NCI-H2107 treated with DMSO at 0.1 percent for 48 hours (cell line): Measurements from ENCODE around the gene FAM222A.

Source experiments
- DNase-seq: peaks from one replicate; lab custom pipeline; 2025; ENCODE audit not compliant: unreplicated experiment; lab: John Stamatoyannopoulos, UW

Gene FAM222A

DNA sequence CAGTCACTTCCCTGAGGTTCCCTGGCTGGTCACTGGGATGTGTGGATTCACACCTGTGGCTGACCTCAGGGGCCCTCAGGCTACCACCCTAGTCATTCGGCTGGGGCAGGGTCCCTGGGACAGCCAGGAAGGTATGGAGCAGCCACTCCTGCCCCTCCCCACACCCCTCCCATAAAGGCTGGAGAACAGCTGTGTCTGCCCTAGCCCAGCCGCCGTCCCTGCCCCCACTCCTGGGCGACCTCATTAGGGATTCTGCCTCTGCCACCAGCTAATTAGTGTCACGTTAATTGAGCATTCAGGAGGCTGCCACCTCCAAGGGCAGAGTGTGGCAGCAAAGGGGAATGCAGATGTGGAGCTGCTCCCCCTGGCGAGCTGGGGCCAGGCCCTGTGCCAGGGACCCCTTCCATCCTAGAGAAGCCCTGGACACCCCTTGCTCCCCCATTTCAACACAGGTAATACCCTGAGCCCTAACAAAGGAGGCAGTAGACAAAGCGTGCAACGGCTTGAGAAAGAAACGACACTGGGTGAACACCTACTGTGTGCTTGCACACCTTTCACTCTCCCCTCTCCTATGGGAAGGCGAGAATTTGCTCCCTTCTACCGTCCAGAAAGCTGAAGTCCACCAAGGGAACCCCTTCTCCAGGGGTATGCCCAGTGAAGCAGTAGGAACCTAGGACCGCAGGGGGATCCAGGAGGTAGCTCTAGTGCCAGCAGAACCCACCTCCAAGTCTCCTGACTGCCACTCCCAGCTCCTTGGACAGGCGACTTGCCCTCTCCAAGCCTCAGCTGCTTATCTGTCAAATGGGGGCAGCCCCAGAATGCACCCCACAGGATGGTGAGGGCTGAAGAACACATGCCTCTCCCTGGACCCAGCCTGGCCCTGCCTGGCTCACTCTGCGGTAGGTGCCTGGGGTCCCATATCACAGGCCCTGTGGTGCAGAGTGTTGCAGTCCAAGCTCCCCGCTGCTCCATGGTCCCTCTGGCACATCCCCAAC is 45.1 kb downstream of the FAM222A start:
- no peak for DNase-seq

DNA sequence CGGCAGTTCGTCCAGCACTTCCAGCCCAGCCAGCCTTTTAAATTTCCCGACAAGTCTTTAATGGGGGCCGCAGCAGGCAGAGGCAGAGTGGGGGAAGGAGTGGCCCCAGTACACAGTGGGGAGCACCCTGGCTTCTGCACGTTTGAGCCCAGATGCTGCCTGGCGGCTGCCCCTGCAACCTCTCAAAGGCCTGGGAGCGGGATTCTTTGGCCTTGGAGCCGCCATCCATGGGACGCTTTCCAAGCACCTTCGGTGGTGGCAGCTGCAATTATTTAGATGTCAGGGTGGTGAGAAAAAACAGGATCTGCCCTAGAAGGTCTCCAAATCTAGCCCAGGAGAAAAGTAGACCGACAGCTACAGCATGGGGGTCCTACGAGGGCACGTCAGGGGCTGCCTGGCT is 46.0 kb downstream of the FAM222A start:
- DNase-seq = no peak

GRCh38 chr12:109760031-109760929 is 46.7 kb downstream of the FAM222A start:
- no peak for DNase-seq

GRCh38 chr12:109760930-109761921 is 47.6 kb downstream of the FAM222A start:
- DNase-seq = no peak

GRCh38 chr12:109762071-109762672 is 48.5 kb downstream of the FAM222A start:
- no peak for DNase-seq

DNA sequence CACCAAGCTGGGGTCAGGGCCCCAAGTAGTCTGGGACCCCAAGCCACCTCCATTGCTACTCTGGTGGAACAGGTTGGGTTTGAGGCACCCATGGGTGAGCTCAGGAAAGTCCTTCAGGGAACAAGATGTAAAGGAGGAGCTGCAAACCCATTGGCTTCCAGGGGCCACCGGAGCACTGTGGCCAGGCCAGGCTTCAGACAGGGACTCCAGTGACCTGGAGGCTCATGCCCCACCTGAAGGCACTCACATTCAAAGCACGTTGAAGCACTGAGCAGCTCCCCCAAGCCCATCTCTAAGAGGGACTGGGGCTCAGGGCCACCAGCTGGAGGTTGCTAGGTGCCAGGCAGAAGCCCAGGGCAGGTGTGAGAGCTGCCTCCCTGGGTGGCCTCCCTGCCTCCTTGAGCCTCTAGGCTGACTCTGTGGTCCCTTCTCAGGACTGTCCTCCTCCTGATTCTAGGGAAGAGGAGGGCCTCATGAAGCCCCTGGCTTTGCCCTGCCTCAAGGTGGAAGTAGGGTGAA is 49.1 kb downstream of the FAM222A start:
- no peak for DNase-seq

- no peak for DNase-seq
Observed at GRCh38 chr12:109763201-109763841, 49.7 kb downstream of the FAM222A start.

DNA sequence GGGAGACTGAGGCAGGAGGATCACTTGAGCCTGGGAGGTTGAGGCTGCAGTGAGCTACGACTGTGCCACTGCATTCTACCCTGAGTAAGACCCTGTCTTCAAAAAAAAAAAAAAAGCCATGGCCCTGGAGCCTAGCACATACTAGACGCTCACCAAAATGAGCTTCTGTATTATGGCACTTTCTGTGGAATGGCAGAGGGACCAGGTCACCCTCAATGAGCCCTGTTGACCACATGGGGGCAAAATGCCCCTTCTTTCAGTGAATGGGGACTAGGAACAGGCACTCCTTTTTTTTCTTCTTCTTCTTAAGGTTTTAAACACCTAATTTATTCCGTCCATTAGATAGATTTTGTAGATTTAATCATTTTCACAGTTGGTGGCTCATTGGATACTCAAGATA is 50.5 kb downstream of the FAM222A start:
- no peak for DNase-seq

DNA sequence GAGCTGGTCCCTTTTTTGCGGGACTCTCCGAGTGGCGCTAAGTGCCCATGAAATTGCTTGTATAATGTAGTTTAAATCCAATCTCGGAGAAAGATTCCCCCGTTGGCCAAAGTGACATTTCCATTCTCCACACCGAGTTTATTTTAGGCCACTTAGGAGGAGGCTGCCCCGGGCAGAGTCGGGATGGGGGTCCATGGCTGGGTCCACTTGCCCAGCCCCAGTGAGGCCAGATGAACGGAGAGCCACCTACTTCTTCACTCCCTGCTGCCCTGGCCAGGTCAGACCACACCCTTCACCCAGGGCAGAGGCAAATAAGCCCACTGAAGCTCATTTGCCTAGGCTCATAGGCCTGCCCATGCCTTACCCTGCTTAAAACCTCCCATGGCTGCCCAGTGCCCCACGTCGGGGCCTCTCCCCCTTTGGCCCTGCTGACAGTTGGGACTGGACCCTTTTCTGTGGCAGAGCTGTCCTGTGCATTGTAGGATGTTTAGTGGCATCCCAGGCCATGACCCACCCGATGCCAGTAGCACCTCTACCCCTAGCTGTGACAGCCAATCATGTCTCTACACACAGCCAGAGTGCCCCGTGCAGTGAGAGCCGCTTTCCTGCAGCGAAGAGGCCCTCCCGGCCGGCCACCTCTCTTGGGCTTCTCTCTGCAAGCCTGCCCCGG is 51.3 kb downstream of the FAM222A start:
- DNase-seq = no peak

- no peak for DNase-seq
Observed at GRCh38 chr12:109765446-109765810, 51.8 kb downstream of the FAM222A start.

DNA sequence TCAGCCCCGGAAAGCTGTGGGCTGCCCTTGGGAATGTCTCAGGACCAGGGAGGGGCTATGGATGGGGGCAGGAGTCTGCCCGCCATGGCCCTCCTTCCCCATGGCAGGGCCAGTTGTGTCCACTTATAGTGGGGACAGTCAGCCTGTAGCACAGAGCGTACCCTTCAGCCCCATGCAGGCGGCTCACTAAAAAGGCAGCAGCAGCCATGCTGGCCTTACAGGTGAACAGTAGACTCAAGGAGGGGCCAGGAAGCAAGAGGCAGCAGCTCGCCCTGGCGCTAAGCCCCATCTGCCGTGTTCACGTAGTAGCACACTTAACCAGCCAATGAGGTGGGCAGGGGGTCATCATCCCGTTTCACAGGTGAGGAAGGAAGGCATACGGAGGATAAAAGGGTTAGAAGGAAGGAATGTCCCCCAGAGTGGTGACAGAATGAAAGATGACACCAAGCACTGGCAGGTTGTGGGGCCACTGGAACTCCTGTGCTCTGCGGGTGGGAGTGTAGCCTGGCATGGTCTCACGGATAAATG is 52.7 kb downstream of the FAM222A start:
- DNase-seq = no peak

DNA sequence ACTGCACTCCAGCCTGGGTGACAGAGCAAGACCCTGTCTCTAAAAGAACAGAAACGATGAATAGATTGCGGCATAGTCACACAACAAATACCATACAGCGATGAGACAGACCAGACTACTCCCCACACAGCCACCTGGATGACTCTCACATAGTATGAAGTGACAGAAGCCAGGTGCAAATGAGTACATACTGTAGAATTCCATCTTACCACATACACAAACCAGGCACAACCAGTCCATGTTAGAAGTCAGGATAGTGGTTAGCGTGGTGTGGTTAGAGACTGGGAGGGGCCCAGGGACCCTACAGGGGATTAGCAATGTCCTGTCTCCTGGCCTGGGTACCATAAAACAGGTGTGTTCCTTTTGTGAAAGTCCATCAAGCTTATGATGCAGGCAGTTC is 53.8 kb downstream of the FAM222A start:
- DNase-seq = peak; percentile 75

DNA sequence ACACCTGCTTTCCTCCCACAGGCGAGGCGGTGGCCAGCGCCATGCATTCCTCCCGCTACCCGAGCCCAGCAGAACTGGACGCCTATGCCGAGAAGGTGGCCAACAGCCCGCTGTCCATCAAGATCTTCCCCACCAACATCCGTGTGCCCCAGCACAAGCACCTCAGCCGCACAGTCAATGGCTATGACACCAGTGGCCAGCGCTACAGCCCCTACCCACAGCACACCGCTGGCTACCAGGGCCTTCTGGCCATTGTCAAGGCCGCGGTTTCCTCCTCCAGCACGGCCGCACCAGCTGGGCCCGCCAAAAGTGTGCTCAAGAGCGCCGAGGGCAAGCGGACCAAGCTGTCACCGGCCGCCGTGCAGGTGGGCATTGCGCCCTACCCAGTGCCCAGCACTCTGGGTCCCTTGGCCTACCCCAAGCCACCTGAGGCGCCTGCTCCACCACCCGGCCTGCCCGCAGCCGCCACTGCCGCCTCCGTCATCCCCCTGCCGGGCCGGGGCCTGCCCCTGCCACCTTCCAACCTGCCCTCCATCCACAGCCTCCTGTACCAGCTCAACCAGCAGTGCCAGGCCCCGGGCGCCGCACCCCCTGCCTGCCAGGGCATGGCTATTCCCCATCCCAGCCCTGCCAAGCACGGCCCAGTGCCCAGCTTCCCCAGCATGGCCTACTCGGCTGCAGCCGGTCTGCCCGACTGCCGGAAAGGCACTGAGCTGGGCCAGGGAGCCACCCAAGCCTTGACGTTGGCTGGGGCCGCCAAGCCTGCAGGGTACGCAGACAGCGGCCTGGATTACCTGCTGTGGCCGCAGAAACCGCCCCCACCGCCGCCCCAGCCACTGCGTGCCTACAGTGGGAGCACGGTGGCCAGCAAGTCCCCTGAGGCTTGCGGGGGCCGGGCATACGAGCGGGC is 54.6 kb downstream of the FAM222A start:
- no peak for DNase-seq

DNA sequence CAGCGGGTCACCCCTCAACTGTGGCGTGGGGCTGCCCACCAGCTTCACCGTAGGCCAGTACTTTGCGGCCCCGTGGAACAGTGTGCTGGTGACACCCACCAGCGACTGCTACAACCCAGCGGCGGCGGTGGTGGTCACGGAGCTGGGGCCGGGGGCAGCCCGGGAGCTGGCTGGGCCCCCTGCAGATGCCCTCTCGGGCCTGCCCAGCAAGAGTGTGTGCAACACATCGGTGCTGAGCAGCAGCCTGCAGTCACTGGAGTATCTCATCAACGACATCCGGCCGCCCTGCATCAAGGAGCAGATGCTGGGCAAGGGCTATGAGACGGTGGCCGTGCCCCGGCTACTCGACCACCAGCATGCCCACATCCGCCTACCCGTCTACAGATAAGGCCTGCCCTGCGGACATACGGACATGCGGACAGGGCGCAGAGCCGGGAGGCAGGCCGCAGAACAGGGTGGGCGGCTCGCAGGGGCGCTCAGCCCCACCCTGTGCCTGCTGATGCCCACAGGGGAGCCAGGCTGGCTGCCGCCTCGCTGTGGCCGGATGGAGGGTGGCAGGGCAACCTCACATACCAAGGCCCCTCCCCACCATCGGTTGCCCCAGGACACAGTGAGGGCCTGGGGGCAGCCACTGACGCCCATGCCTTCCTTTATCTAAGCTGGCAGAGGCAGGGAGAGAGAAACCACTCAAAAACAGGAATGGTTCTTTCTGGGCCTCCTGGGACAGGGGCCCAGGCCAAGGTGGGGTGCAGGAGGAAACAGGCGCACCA is 55.5 kb downstream of the FAM222A start:
- no peak for DNase-seq

GRCh38 chr12:109770104-109770860 is 56.7 kb downstream of the FAM222A start:
- DNase-seq = no peak
